T-helper 2 cell treated with Interferon-gamma antibody and Interleukin-4, amounts not matched to agents 5 μg/mL and 100 μg/mL, for 36 hours (primary cell): ENCODE results near the gene ALPG.
"Not testable (repeated sequence)": the region's sequence is repeated elsewhere in the genome, so short reads cannot be mapped to it uniquely, and the experiment has no call there.

ENCODE experiments used
- DNase-seq: peaks from one replicate; pipeline ENCODE4 v3.0.0; 2021; ENCODE audit warnings: low spot score
- H3K27ac Mint-ChIP-seq: one replicate; pipeline ENCODE4 v1.8.0; 2021; ENCODE audit warnings: mild to moderate bottlenecking, mixed read lengths
- H3K27me3 Mint-ChIP-seq: one replicate; pipeline ENCODE4 v1.8.0; 2021; ENCODE audit warnings: low read depth, mixed read lengths
- H3K36me3 Mint-ChIP-seq: one replicate; pipeline ENCODE4 v1.8.0; 2021; ENCODE audit warnings: low read depth, mixed read lengths
- H3K4me1 Mint-ChIP-seq: one replicate; pipeline ENCODE4 v1.8.0; 2021; ENCODE audit warnings: low read depth, mixed read lengths
- H3K4me3 Mint-ChIP-seq: one replicate; pipeline ENCODE4 v1.8.0; 2022; ENCODE audit warnings: mild to moderate bottlenecking, moderate library complexity, mixed read lengths
- H3K9me3 Mint-ChIP-seq: one replicate; pipeline ENCODE4 v1.8.0; 2021; ENCODE audit warnings: mixed read lengths

The ALPG gene

DNA sequence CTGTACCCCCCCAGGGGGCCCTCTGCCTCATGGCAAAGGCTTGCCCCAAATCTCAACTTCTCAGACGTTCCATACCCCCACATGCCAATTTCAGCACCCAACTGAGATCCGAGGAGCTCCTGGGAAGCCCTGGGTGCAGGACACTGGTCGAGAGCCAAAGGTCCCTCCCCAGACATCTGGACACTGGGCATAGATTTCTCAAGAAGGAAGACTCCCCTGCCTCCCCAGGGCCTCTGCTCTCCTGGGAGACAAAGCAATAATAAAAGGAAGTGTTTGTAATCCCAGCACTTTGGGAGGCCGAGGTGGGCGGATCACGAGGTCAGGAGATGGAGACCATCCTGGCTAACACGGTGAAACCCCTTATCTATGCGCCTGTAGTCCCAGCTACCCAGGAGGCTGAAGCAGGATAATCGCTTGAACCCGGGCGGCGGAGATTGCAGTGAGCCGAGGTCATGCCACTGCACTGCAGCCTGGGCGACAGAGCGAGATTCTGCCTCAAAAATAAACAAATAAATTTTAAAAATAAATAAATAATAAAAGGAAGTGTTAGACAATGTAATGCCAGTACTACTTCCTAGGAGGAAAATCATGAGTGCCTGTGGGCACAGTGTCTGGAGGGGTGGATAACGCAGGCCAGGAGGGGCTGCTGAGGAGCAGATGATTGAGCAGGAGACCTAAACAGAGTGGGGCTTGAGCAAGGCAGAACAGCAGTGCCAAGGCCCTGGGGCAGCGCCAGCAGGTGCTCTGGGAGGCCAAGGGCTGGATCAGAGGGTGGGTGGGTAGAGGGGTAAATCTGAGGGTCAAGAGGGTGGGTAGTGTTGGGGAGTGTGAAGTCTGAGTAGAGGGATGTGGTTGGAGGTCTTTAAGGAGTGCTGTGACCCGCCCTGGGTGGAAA lies 24.1 kb upstream of the ALPG start:
- Mint-ChIP-seq H3K27ac (no peak overlapping the region), H3K4me3 (no peak overlapping the region)

GRCh38 chr2:232384466-232384865 lies 22.2 kb upstream of the ALPG start:
- Mint-ChIP-seq H3K27me3 (peaks cover 43% of the 10 kb centered on the region), H3K4me3 (no peak overlapping the region), H3K36me3 (no peaks in the 10 kb centered on the region), H3K9me3 (no peaks in the 10 kb centered on the region), H3K27ac (no peak overlapping the region), H3K4me1 (no peaks in the 10 kb centered on the region)
- DNase-seq = no peak

More for the DNA sequence above, 24.1 kb upstream of the ALPG start:
- no peak for DNase-seq
- Mint-ChIP-seq H3K9me3 (no peaks in the 10 kb centered on the region), H3K36me3 (no peaks in the 10 kb centered on the region), H3K27me3 (peaks cover 38% of the 10 kb centered on the region), H3K4me1 (no peaks in the 10 kb centered on the region)

DNA sequence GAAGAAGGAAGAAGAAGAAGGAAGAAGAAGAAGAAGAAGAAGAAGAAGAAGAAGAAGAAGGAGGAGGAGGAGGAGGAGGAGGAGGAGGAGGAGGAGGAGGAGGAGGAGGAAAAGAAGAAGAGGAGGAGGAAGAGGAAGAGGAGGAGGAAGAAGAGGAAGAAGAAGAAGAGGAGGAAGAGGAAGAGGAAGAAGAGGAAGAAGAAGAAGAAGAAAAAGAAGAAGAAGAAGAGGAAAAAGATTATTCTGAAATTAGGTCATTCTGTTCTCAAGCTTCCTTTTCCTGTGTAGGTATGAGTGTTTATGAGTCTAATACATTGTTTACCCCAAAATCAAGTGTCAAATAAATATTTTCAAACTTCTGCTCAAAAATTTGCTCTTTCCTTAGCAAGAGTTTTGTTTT lies 21.6 kb upstream of the ALPG start:
- DNase-seq, H3K9me3 Mint-ChIP-seq, H3K36me3 Mint-ChIP-seq, H3K4me1 Mint-ChIP-seq, H3K27ac Mint-ChIP-seq, H3K4me3 Mint-ChIP-seq: not testable (repeated sequence)
- H3K27me3 Mint-ChIP-seq = peaks cover 48% of the 10 kb centered on the region

DNA sequence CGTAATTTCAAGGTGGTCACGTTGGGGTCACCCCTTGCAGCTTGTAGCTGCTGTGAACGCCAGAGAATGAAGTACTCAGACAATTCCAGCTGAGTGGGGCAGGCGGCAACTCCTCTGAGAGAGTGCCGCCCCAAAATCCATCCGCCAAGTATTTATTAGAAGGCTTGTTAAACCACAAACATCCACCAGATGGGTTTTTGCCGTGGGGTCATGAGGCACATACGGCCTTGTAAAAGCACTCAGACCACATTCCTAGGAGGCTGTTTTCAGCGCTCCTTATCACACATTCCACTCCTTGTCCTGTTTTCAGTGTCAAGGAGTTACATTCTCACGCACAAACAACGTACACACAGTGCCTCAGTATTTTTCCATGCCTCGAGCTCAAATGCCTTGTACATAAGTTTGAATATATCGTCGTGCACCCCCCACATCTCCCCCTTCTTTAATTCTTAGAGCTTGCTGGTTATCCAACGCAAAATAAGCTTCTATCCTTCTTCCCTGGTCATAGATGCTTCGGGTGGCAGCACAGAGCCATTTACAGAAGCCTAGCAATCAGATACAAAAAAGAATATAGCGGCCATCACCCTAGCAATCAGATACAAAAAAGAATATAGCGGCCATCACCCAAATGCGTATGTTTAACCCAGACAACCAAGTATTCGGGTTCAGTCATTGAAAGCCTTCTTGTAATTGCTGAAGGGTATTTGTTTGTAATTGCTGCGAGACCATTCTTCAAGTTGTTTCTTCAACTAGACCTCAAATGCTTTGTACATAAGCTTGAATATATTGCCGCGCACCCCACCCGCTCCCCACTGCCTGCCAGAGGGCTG lies 20.8 kb upstream of the ALPG start:
- H3K4me3 Mint-ChIP-seq = no peak overlapping the region
- DNase-seq = no peak

DNA sequence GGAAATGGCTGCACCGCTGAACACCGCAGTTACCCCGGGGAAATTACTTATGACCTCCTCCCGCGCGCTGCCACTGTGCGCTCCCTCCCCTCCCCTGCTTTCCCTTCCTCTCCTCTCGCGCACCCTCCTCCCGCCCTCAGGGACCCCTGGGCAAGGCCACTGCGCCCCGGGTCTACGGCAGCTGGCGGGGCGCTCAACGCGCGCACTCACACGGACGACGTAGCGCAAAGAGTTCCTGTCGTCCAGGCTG lies 20.2 kb upstream of the ALPG start:
- DNase-seq = no peak
- Mint-ChIP-seq H3K27ac (no peak overlapping the region), H3K4me1 (no peaks in the 10 kb centered on the region), H3K27me3 (peaks cover 57% of the 10 kb centered on the region), H3K9me3 (no peaks in the 10 kb centered on the region), H3K4me3 (no peak overlapping the region), H3K36me3 (no peaks in the 10 kb centered on the region)

More for the DNA sequence above, 20.8 kb upstream of the ALPG start:
- Mint-ChIP-seq H3K36me3 (no peaks in the 10 kb centered on the region), H3K27me3 (peaks cover 54% of the 10 kb centered on the region), H3K9me3 (no peaks in the 10 kb centered on the region), H3K27ac (no peak overlapping the region), H3K4me1 (no peaks in the 10 kb centered on the region)

DNA sequence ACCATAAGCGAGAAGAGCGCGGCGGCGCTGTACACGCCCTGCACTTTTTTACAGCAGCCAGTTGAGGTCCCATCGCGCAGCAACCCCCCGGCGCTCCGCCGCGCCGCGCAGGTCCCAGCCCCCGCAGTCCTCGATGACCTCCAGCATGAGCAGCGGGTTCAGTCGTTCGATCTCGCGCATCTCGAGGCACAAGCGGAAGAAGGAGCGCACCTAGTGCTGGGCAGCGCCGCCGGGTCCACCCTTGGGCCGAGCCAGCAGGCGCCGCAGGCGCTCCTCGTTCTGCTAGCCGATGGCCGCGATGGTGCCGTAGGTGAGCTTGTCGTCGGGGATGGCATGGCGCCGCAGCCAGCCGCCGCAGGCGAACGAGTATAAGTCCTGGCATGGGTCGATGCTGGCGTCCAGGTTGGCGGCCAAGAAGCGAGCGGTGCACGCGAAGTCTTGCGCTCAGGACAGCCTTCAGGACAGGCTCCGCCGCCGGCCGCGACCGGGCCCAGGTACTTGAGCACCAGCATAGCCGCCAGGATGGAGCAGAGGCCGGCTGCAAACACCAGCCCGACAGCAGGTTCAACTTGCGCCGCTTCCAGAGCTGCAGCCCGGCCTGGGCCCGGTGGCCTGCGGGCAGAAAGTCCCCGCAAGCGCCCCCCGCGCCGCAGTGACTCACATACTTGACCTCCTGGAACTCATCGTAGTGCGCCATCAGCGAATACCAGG lies 19.7 kb upstream of the ALPG start:
- DNase-seq = no peak
- Mint-ChIP-seq H3K27me3 (peaks cover 56% of the 10 kb centered on the region), H3K36me3 (no peaks in the 10 kb centered on the region), H3K4me3 (no peak overlapping the region), H3K4me1 (no peaks in the 10 kb centered on the region), H3K27ac (no peak overlapping the region), H3K9me3 (no peaks in the 10 kb centered on the region)

- peaks cover 59% of the 10 kb centered on the region for H3K27me3 Mint-ChIP-seq
- no peaks in the 10 kb centered on the region for H3K9me3 Mint-ChIP-seq
- no peak overlapping the region for H3K27ac Mint-ChIP-seq
- no peak overlapping the region for H3K4me3 Mint-ChIP-seq
- H3K36me3 Mint-ChIP-seq = no peaks in the 10 kb centered on the region
- H3K4me1 Mint-ChIP-seq = no peaks in the 10 kb centered on the region
- no peak for DNase-seq
These were observed 19.0 kb upstream of the ALPG start for GRCh38 chr2:232387451-232388171.

- Mint-ChIP-seq H3K9me3 (no peaks in the 10 kb centered on the region), H3K4me1 (no peaks in the 10 kb centered on the region), H3K27ac (no peak overlapping the region), H3K4me3 (no peak overlapping the region), H3K27me3 (peaks cover 55% of the 10 kb centered on the region), H3K36me3 (no peaks in the 10 kb centered on the region)
- no peak for DNase-seq
These were observed 18.2 kb upstream of the ALPG start for GRCh38 chr2:232388324-232388891.

- Mint-ChIP-seq H3K27me3 (peaks cover 48% of the 10 kb centered on the region), H3K9me3 (no peaks in the 10 kb centered on the region), H3K27ac (no peak overlapping the region), H3K36me3 (no peaks in the 10 kb centered on the region), H3K4me3 (no peak overlapping the region), H3K4me1 (no peaks in the 10 kb centered on the region)
- no peak for DNase-seq
These were observed 17.3 kb upstream of the ALPG start for GRCh38 chr2:232389327-232389726.

DNA sequence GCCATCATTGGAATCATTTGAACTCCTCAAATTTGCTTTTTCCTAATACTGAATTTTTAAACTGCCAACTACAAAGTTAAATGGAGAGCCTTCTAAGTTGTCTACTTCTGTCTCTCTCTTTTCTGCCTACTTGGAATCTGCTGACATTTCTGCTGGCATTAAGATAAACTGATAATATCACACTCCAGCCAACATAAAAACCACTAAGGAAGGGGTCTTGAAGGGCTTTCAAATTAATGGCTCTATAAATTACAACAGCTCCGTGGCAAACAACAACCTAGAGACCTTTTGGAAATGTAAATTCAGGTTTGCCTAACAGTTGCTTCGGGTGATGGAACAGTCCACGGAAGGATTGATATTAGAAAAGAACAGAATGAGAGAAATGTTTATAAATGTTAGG lies 16.0 kb upstream of the ALPG start:
- H3K27ac Mint-ChIP-seq = no peak overlapping the region
- peaks cover 39% of the 10 kb centered on the region for H3K27me3 Mint-ChIP-seq
- no peak for DNase-seq
- no peak overlapping the region for H3K4me3 Mint-ChIP-seq
- H3K9me3 Mint-ChIP-seq = no peaks in the 10 kb centered on the region
- H3K36me3 Mint-ChIP-seq = no peaks in the 10 kb centered on the region
- no peaks in the 10 kb centered on the region for H3K4me1 Mint-ChIP-seq

DNA sequence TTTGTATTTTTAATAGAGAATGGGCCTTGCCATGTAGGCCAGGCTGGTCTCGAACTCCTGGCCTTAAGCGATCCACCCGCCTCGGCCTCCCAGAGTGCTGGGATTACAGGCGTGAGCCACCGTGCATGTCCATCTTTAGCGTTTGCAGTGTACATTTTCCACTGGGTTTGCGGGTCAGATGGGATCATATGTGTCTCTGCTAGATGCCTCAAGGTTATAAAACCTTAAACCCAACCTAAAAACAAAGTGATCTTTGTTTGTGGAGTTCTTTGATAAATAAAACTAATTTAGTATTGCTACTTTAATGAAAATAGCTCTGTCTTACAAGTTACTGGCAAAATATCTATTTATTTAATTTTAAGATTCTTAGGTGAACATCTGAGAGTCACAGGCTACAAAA lies 13.1 kb upstream of the ALPG start:
- DNase-seq = no peak
- Mint-ChIP-seq H3K4me3 (no peak overlapping the region), H3K4me1 (no peaks in the 10 kb centered on the region), H3K27me3 (peaks cover 30% of the 10 kb centered on the region), H3K9me3 (no peaks in the 10 kb centered on the region), H3K27ac (no peak overlapping the region), H3K36me3 (no peaks in the 10 kb centered on the region)

- not testable (repeated sequence) for H3K9me3 Mint-ChIP-seq, H3K36me3 Mint-ChIP-seq, DNase-seq, H3K27ac Mint-ChIP-seq, H3K4me1 Mint-ChIP-seq, H3K4me3 Mint-ChIP-seq
- H3K27me3 Mint-ChIP-seq = peaks cover 26% of the 10 kb centered on the region
These were observed 12.2 kb upstream of the ALPG start for GRCh38 chr2:232394431-232394830.

- Mint-ChIP-seq H3K4me1 (no peaks in the 10 kb centered on the region), H3K27ac (no peak overlapping the region), H3K36me3 (no peaks in the 10 kb centered on the region), H3K9me3 (no peaks in the 10 kb centered on the region), H3K4me3 (no peak overlapping the region), H3K27me3 (peaks cover 22% of the 10 kb centered on the region)
- DNase-seq = no peak
These were observed 11.1 kb upstream of the ALPG start for GRCh38 chr2:232395586-232395985.
